KBM-7 (cell line): ENCODE results near the gene RFX5.

Experiments
- DNase-seq: peaks from one replicate; pipeline ENCODE4 v3.0.0-alpha.2; 2015
- in situ Hi-C: fragments of 300-500 bp; cut with MboI; formaldehyde crosslinking; loops from 2 replicates; pipeline ENCODE4 v1.14.3; 2020; ENCODE audit warnings: low sequenced_read_pairs, low pct_unique_long_range_greater_than_20kb, mixed read lengths

RFX5 gene

DNA sequence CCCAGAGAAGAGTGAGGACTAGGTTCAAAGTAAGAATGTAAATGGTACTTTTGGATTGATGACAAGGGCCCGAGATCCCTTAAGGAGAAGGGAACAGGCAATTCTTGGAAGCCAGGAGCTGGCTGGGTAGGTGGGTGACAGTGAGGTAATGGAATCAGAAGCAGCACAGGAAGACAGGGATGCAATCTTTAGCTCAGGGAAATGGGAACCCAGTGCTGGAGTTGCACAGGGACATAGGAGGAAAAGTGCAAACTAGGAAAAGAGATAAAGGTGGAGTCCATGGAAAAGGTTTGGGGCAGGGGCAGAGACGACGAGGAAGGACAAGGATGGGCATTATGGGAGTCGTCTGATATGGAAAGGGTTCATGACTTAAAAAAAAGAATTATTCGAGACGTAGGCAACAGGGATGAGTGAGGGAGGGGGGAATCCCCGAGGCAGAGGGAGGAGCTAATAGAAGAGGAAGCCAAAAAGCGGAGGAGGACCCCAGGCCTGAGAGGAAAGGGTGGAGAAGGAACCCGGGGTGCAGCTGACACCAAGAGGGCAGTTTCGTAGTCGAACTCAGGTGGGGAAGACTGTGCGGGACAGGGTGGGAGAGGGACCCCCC is 20.3 kb downstream of the RFX5 start:
- in situ Hi-C loops, result no loop called here

DNA sequence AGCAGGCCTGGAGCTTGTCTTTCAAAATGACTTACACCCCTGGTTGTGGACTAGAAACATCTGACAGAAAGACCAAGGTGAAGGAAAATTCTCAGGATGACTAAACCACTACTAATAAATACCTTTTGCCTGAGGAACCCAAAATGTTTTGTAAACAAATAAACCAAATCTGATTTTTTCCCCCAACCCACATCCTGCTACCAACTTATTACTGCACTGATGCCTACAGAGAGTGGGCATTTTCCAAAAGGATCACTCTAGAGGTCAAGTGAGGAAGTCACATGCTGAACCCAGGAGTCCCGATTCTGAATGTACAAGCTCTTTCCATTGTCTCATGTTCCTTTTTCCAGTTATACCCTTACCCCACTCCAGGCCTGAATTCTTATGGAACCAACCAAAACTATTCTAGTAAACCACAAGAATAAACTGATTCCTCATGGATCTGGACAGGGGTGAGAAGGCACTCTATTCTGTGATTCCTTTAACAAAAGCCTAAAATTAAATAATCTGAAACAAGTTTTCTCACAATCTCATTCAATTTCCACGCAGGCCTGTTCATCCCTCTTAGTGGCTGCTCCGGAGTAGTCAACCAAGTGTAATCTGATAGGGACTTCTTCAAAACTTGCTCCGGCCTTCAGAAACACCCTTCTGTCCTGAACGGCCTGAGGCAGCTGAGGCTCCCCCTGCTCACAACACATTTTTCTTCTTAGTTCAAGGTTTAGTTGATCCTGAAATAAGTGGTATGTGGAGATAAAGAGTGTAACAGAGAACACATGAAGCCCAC is 21.2 kb downstream of the RFX5 start:
- peak; percentile 16 for DNase-seq
- in situ Hi-C loops, result no loop called here

More for the DNA sequence above, 20.3 kb downstream of the RFX5 start:
- peak; percentile 73 for DNase-seq

DNA sequence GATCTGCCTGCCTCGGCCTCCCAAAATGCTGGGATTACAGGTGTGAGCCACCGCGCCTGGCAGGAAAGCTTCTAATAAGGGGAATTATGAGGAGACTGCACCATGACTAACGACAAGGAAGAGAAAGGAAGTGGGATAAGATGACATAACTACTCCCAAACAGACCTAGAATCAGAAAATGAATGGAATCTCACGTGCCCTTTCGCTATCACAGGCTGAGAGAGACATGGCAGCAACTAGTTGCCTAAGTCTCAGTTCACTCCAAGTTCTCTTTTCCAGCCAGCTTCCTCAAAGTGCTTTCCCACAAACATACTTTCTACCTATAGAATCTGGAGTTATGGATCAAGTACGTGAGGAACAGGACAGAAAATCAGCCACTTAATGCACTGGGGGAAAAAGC is 21.8 kb downstream of the RFX5 start:
- in situ Hi-C loops, result no loop called here
- DNase-seq, result no peak

DNA sequence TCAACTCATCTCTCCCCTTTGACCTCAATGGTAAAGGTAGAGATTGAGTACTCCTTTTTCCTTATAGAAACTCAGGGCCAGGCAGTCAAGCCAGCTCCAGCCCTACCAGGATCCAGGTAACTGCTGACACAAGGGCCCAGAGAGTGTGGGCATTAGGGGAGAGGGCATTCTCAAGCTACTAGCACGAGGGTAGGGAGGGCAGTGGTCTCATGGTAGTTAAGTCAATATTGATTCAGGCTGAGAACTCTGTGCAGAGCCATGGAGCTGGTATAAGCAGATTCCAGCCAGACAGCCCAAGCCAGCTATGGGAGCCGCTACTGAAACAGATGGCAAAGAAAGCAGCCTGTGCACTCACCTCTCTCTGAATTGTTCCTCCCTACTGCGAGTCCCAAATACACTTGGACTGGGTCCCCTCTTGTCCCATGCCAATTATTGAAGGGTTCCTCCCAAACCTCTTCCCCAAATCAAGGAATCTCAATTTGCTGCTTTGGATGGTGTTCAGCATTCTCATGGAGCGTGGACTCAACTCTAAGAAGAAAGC is 22.6 kb downstream of the RFX5 start:
- no peak for DNase-seq
- in situ Hi-C loops, result no loop called here

DNA sequence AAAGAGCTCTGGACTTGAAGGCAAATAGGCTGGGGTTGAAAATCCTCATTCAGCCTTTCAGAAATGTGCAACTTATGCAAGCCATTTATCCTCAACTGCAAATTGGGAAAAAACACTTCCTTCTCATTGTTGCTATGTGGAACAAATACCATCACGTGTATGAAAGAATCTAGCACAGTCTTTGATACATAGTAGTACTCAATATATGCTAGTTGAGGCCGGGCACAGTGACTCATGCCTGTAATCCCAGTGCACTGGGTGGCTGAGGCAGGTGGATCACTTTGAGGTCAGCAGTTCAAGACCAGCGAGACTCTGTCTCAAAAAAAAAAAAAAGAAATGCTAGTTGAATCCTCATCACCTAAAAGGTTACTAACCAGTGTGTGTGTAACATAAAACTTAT is 28.1 kb downstream of the RFX5 start:
- in situ Hi-C loops, result no loop called here
- DNase-seq, result no peak

DNA sequence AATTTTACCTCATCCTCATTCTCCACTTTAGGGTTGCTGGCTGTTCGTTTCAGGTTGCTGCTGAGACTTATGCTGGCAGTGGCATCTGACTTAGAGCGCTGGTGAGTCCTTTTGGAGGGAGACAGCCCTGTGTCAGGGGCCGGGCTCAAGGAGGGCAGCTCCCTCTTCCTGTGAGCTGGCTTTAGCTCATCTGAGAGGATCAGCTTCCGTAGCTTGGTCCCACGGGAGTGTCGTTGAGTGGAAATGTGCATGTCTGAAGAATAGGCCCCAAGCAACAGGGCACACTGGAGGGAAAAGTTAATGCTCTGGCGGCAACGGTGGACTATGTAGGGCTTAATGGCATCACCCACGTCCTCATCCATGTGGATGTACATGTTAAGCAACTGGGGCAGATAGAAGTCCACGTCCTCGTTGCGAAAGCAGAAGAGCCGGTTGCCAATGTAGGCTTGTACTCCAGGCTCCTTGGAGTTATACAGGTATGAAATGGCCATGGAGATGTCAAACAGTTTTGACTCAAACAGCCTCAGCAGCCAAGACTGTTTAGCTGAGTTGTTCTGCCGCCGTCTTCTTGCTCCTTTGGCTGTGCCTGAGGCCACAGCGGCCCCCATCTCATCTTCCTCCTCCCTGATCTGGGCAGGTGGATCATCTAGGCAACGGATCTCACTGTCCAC is 31.4 kb downstream of the RFX5 start:
- in situ Hi-C loops, result no loop called here
- no peak for DNase-seq

DNA sequence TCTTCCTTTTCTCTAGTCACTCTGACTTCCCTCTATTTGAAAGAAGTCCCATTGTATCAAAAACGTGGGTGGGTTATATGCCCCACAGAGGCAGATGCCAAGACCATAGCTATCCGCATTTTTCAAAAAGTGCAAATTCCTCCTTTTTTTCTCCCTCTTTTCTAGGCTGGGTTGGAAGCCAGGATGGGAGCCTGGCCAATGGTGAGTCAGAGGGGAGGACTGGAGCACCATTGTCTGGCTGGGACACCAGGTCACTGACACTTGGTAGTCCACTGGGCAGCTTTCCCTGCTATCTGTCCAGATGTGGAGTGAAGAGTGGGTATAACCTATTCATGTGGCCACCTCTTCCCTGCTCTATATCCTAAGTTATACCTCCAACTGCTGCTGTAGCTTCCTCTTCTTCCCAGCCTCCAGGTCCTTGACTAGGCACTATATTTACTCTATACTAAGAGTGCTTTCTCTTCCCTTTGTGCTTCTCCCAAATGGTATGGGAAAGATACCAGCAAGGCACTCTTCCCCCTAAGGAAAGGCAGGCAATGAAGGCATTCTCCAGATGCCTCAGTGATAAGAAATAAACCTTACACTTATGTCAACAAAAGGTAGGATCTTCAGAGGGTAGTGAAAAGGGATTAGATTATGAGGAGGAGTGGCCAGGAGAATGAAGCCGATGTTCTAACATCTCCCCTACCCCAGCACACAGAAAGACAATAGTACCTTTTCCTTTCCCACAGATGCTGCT is 32.7 kb downstream of the RFX5 start:
- DNase-seq, result no peak
- in situ Hi-C loops, result no loop called here

DNA sequence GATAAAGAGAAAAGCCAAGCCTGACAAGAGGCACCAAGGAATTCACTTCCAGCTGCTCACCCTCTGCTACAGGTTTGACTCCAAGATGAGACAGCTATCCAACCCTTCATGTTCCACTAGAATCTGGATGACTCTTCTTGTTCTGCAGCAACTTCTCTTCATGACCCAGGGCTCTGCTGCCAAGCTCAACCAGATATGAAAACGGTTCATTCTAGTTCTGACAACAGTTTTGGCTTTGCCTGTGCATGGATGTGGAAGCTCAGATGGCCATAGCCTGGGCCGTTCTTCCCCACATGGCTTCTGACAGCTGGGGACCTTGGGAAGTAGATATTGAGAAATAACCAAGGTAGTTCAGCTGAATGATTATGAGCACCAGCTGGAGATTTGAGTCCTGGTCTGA is 33.6 kb downstream of the RFX5 start:
- DNase-seq, result no peak
- in situ Hi-C loops, result no loop called here

DNA sequence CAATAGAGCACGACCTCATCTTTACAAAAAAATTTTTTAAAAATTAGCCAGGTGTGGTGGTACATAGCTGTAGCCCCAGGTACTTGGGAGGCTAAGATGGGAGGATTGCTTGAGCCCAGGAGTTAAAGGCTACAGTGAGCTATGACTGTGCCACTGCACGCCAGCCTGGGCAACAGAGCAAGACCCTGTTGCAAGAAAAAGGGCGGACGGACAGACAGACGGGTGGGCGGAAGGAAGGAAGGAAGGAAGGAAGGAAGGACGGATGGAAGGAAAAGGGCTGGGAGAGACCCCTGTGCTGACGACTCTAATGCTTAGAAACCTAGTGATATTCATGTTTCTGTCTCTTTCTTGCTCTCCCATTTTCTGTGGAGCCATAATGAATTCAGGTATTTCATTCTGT is 34.2 kb downstream of the RFX5 start:
- in situ Hi-C loops, result no loop called here
- DNase-seq, result no peak

DNA sequence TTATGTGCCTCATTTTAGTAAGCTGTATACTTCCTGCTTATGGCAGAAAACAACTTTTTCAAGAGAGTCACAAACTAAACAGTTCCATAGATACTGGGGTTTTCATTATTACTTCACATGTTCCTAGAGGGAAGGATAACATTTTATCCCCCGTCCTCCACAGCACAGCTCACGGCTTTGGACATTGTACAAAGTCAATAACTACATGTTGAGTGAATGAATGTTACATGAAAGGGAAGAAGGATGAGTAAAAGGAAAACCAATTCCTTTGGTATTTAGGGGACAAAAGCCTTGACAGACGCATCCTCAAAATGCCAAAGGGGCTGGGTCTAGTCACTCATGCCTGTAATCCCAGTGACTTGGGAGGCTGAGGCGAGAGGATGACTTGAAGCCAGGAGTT is 34.6 kb downstream of the RFX5 start:
- no peak for DNase-seq
- in situ Hi-C loops, result no loop called here

DNA sequence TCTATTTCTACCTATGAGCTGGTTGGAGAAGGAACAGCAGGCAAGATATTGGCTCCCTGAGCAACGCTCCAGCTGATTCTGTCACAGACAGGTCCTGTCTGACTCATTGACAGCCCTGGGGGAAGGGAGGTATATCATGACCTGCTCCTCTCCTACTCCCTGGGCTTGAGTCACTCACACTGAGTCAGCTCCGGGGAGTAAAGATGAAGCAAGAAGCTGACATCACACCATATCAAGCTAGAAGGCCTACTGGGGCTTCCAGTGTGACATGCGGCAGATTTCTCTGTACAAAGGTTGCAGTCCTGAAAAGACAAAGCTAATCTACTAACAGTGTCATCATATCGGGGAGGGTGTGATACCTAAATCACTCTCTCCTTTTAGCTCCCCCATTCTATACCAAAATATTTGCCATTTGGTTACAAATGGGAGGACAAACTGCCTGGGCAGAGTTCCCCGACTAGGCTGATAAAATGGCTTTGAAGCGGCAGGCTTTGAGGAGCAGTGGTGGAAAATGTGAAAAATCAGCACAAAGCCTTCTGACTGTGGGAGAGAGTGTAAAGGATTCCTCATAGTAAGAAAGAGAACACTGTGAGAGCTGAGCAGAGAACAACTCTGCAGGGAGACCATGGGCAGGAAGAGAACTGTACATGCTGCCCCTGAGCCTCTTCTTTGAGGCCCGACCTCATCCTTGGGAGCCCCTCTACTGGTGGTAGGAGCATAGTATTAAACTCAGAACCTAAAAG is 35.3 kb downstream of the RFX5 start:
- in situ Hi-C loops, result no loop called here
- DNase-seq, result peak; percentile 21

DNA sequence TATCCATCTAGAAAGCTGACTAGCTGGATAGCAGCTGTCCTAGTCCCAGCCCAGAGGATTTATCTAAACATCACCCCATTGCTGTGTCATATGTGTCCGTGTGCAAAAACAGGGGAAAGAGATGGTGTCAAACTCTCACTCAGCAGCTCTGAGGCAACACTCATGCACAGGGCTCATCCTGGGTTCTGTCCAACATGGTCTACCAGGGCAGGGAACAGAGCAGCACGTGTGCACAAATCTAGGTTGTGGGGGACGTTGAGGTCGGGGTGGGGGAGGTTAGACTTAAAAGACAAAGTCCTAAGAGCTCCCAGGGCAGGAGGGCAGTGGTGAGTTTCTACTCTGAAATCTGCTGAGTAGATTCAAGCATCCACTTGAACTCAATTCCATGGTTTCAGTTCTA is 36.0 kb downstream of the RFX5 start:
- no peak for DNase-seq
- in situ Hi-C loops, result no loop called here

DNA sequence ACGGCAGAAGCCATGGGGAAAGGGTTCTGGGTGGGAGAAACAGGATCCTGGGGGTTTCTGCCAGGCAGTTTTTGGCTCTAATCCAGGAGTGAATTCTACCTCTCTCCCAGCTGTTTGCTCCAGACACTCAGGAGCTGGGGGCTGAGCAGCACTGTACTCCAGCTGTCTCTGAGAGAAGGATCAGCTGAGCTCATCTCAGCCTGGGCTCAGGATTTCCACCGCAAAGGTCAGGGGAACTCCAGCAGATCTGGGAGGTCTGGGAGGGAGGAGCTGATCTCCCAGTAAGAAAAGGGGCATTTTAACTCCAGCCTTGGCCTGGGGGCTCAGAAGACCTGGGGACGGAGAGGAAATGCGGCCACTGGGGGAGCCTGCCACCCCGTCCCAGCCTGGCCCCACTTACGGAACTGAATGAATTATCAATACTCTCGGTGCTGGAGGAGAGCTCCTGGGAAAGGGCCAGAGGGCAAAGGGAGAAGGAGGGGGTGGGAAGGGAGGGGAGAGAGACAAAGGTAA is 37.2 kb downstream of the RFX5 start:
- DNase-seq, result no peak
- in situ Hi-C loops, result no loop called here

DNA sequence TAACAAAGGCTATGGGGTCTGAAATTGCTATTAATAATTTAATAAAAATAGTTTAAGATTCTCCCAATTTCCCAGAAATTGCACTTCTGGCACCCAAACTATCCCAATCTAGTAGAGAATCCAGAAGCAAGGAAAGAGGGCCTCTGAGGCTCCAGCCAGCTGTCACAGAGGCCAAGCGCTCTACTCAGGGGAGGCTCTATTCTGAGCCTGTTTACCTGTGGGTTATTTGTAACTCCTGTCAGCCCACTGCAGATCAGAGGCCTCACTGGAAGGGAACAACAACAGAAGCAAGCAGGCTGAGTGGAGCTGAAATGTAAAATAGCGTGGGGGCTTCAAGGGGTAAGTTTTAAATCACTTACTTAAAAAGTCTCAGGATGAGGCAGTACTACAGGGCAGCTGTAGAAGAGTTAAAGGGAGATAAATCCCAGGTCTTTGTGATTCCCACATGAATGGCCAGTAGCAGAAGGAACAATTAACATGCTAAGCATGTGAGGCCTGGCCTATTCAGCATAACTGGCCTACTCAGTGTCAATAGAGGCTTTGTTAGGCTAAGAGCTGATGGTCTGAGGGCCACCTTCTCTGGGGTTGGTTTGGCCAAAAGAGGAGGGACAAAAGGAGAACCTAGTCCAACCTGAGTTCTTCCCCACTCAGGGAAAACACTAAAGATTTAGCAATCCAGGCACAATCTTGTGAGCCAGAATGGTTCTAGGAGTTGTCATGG is 52.1 kb downstream of the RFX5 start:
- DNase-seq, result no peak
- in situ Hi-C loops, result no loop called here

DNA sequence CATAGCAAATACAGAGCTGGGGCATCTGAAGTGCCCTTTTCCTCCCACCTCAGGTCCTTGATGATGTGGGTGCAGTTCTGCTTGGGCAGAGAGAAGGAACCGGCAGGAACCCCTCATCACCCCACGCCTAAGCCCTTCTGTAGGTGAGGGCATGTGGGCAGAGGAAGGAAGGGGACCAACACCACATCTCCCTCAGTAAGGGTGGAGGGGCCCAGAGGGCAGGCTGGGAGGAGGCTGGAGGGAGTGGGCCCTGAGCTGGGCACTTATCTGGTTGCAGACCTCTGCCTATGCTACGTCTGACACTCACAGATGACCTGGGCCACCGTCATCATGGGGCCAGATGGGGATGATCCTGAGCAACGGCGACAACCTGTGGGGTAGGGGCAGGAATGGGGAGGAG is 54.0 kb downstream of the RFX5 start:
- in situ Hi-C loops, result no loop called here
- no peak for DNase-seq

DNA sequence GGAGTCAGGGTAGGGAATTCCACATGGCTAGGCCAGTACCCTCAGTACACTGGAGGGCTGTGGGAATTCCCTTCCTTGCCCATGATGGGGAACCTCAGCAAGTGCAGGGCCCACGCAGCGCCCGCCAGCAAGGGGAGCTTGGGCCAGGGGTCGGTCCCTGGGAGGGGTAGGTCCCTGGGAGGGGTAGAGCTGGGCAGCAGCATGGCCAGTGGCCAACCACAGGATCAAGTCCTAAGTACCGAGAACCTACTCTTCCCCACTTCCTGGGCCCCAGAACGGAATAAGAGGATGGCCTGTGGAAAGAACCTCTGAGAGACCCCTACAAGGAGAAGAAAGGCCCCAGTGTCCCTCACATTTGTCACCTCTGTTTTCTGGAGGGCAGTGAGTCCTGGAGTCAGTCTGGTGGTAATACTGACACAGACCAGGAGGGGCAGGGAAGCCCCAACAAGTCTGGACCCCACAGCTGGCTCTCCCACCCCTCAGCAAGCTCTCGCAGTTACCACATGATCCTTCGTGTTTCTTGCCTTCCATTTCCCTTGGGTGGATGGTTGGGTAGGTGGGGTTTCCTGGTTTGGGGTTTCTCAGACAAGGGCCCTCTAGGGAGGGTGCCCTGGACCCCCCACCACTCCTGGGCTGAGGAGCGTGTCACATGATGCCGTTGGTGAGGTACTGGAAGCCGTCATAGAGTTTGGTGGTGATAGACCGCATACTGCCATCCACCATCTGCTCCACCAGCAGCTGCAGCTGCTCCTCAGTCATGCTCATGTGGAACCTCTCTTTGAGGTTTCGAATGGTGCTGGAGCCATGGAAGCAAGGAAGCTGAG is 54.6 kb downstream of the RFX5 start:
- in situ Hi-C loops, result no loop called here
- DNase-seq, result no peak

DNA sequence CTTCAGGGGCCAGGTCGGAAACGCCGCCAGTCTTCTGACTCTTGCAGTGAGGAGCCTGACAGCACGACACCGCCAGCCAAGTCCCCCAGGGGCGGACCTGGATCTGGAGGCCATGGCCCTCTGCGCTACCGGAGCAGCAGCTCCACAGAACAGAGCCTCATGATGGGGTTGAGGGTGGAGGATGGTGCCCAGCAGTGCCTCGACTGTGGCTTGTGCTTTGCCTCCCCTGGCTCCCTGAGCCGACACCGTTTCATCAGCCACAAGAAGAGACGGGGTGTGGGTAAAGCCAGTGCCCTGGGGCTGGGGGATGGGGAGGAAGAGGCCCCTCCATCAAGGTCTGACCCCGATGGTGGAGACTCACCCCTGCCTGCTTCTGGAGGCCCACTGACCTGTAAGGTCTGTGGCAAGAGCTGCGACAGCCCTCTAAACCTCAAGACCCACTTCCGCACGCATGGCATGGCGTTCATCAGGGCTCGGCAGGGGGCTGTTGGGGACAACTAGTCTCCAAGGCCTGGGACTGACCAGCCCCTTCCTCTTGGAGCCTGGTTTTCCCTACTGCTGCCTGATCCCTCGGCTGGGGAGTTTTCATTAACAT is 56.2 kb downstream of the RFX5 start:
- in situ Hi-C loops, result no loop called here
- DNase-seq, result no peak
